K562 (cell line): ENCODE data around the gene SCN8A. TPM values are rescaled to one million over a fixed set of nuclear protein-coding genes. Genes with fewer than 3 reads are reported as not detected.

Experiments
- ATAC-seq: fragments of 200-7000 bp; cut with Tn5 transposase; 3 replicates; pipeline ENCODE4 v1.9.1; 2020; ENCODE audit warnings: moderate library complexity
- BruUV-seq: library from RNA; stranded (reverse); fragments of 400-500 nt; replicated peaks from 2 replicates; lab custom pipeline; 2021; lab: Mats Ljungman, UMichigan
- CTCF ChIA-PET: fragments of 300-600 bp; formaldehyde crosslinking; extraction: SDS; loops from one replicate; lab custom pipeline; 2021; ENCODE audit warnings: low intra/inter-chr PET ratio; lab: Yijun Ruan, JAX
- POLR2A ChIA-PET: fragments of 300-600, 350-650 bp; sonication (Branson Sonifier 250); formaldehyde crosslinking; extraction: SDS; loops from one replicate; lab custom pipeline; 2021; ENCODE audit warnings: antibody characterized with exemption, inconsistent platforms; lab: Yijun Ruan, JAX
- DNase-seq, 4 experiments: peaks; one replicate each; pipeline versions ENCODE4 v3.0.0 to v3.0.0-alpha.2; 2011 to 2018; ENCODE audit warnings: low spot score in 3 of 4, mixed read lengths in 3 of 4; ENCODE audit errors: extremely low read depth in 1 of 4
- FAIRE-seq: peaks from 2 replicates; lab custom pipeline; 2011; peaks lifted over from hg19 to GRCh38; lab: Jason Lieb, UNC
- H2AFZ ChIP-seq: 2 replicates; pipeline ENCODE4 v1.6.0; 2011; ENCODE audit warnings: low read depth, low read length, control low read depth, inconsistent platforms
- H3K27ac ChIP-seq: fragments of 200-600 bp; 3 replicates; pipeline ENCODE4 v1.8.0; 2011; ENCODE audit warnings: low read depth, mild to moderate bottlenecking, control low read depth, inconsistent platforms, low read length, moderate library complexity, mixed read lengths; ENCODE audit errors: extremely low read depth
- H3K27me3 ChIP-seq, 2 experiments: fragments of 300-600 bp in 1 of 2; 2 replicates in 1 of 2; 3 replicates in 1 of 2; pipeline versions ENCODE4 v1.6.0 to v1.8.0; 2011; ENCODE audit warnings: inconsistent platforms in 2 of 2, low read length in 2 of 2, mild to moderate bottlenecking in 1 of 2, mixed read lengths in 1 of 2, moderate library complexity in 1 of 2; ENCODE audit not compliant: control insufficient read depth in 2 of 2, insufficient read depth in 2 of 2
- H3K36me3 ChIP-seq: fragments of 300-600 bp; 3 replicates; pipeline ENCODE4 v1.8.0; 2011; ENCODE audit warnings: mild to moderate bottlenecking, low read length, inconsistent platforms; ENCODE audit not compliant: control insufficient read depth, insufficient read depth
- H3K4me1 ChIP-seq, 2 experiments: fragments of 200-600 bp in 1 of 2; replicated peaks in 1 of 2; 2 replicates in 1 of 2; 3 replicates in 1 of 2; pipeline versions ENCODE4 v1.5.1 to v1.8.0; 2011; ENCODE audit warnings: inconsistent platforms in 2 of 2, low read length in 2 of 2, mild to moderate bottlenecking in 1 of 2, mixed read lengths in 1 of 2, moderate library complexity in 1 of 2; ENCODE audit not compliant: control insufficient read depth in 2 of 2, insufficient read depth in 2 of 2
- H3K4me2 ChIP-seq: 2 replicates; pipeline ENCODE4 v1.6.1; 2011; ENCODE audit warnings: low read length, control low read depth, inconsistent platforms, mixed read lengths; ENCODE audit not compliant: insufficient read depth
- H3K4me3 ChIP-seq: fragments of 200-600 bp; sonication (generic), shearing (Covaris generic); 2 replicates; pipeline ENCODE4 v1.5.1; 2016; ENCODE audit warnings: control low read depth, inconsistent platforms
- H3K79me2 ChIP-seq: fragments of 200-600 bp; 3 replicates; pipeline ENCODE4 v1.8.0; 2011; ENCODE audit warnings: low read length, inconsistent platforms; ENCODE audit not compliant: control insufficient read depth, insufficient read depth
- H3K9ac ChIP-seq, 2 experiments: 2 replicates each; pipeline versions ENCODE4 v1.6.0 to v1.6.1; 2011; ENCODE audit warnings: low read depth in 2 of 2, low read length in 2 of 2, control low read depth in 1 of 2, inconsistent platforms in 1 of 2, mild to moderate bottlenecking in 1 of 2, mixed read lengths in 1 of 2; ENCODE audit not compliant: insufficient read depth in 1 of 2
- H3K9me1 ChIP-seq: one replicate; pipeline ENCODE4 v1.6.0; 2011; ENCODE audit warnings: inconsistent platforms, mild to moderate bottlenecking, low read length, moderate library complexity; ENCODE audit not compliant: control insufficient read depth, insufficient read depth
- H3K9me3 ChIP-seq: replicated peaks from 2 replicates; pipeline ENCODE4 v1.5.1; 2011; ENCODE audit warnings: low read depth, low read length, inconsistent platforms; ENCODE audit not compliant: control insufficient read depth, insufficient read depth
- H4K20me1 ChIP-seq: replicated peaks from 2 replicates; pipeline ENCODE4 v1.6.1; 2011; ENCODE audit warnings: low read length, inconsistent platforms, mixed read lengths; ENCODE audit not compliant: control insufficient read depth, insufficient read depth
- COPS2 ChIP-seq: fragments of 450-650 bp; conservative IDR thresholded peaks from 2 replicates; pipeline ENCODE4 v1.6.1; 2016; ENCODE audit warnings: mild to moderate bottlenecking, moderate library complexity
- HNRNPH1 ChIP-seq: fragments of 200-400 bp; formaldehyde crosslinking; optimal IDR thresholded peaks from 2 replicates; pipeline ENCODE3; 2017; ENCODE audit warnings: low read depth, mild to moderate bottlenecking, low read length, moderate library complexity
- MYBL2 ChIP-seq, 2 experiments: fragments of 450-650 bp in 1 of 2; sonication (generic) in 1 of 2; formaldehyde crosslinking in 1 of 2; IDR thresholded peaks; 2 replicates each; pipeline versions ENCODE4 v1.6.1 to v1.8.1; 2017 to 2022; ENCODE audit warnings: borderline replicate concordance in 1 of 2, inconsistent platforms in 1 of 2, low read depth in 1 of 2, mild to moderate bottlenecking in 1 of 2, missing genetic modification reagents in 1 of 2, moderate library complexity in 1 of 2
- NR2C2 ChIP-seq, 2 experiments: fragments of 200-800 bp in 1 of 2; sonication (Bioruptor generic) in 1 of 2; sonication (generic) in 1 of 2; formaldehyde crosslinking in 1 of 2; IDR thresholded peaks; 2 replicates each; pipeline versions ENCODE4 v1.6.1 to v1.8.0; 2016 to 2022; ENCODE audit warnings: mild to moderate bottlenecking in 1 of 2, missing compliant biosample characterization in 1 of 2, missing genetic modification characterization in 1 of 2, missing genetic modification reagents in 1 of 2
- PHTF2 ChIP-seq: fragments of 250-450 bp; sonication (Bioruptor Pico); IDR thresholded peaks from 2 replicates; pipeline ENCODE4 v1.5.0; 2021; ENCODE audit warnings: mild to moderate bottlenecking
- TAF9B ChIP-seq: fragments of 450-650 bp; IDR thresholded peaks from 2 replicates; pipeline ENCODE4 v1.6.1; 2018; ENCODE audit warnings: mild to moderate bottlenecking; ENCODE audit not compliant: partially characterized antibody
- TFAM ChIP-seq: fragments of 250-450 bp; sonication (Bioruptor Pico); conservative IDR thresholded peaks from 2 replicates; pipeline ENCODE4 v1.5.0; 2021; ENCODE audit warnings: mild to moderate bottlenecking, moderate library complexity
- WGBS: fragments of 100-300 bp; shearing (Covaris generic); methylation state at CpG from one replicate; pipeline ENCODE4 v1.1.6; 2016; ENCODE audit warnings: low coverage, mixed read lengths; ENCODE audit not compliant: insufficient coverage; ENCODE audit errors: missing lambda C conversion rate; 5-methylcytosine and 5-hydroxymethylcytosine counted together
- in situ Hi-C: fragments of 300-500 bp; cut with MboI; formaldehyde crosslinking; loops from 4 replicates; pipeline ENCODE4 v1.15.0; 2018; ENCODE audit warnings: inconsistent platforms, mixed read lengths
- intact Hi-C: fragments of 100-400 bp; cut with micrococcal nuclease; formaldehyde crosslinking; loops from 2 replicates; pipeline ENCODE4 v1.14.2; 2022
- polyA plus RNA-seq, 8 experiments: library from polyadenylated mRNA; depleted of rRNA in 4 of 8; stranded (reverse) in 5 of 8; unstranded in 3 of 8; fragments of >200 nt; fragmentation: Nextera tagmentation in 2 of 8; fragmentation: Illumina TruSeq in 1 of 8; extraction: Ambion mirVana in 2 of 8; extraction: Trizol in 1 of 8; gene quantifications; 2 replicates each; pipeline versions ENCODE4 v1.2.1 to v1.2.3, GENCODE V29; 2011 to 2014; ENCODE audit warnings: inconsistent platforms in 1 of 8, missing spikeins in 1 of 8
- total RNA-seq, 7 experiments: library from RNA; depleted of rRNA in 6 of 7; stranded (reverse); fragments of >200 nt in 6 of 7; fragmentation: Illumina TruSeq in 2 of 7; extraction: Trizol in 2 of 7; gene quantifications; 2 replicates each; pipeline versions ENCODE4 v1.2.1 to v1.2.3, GENCODE V29; 2011 to 2021; ENCODE audit warnings: low replicate concordance in 1 of 7
- TF ChIP-seq, protein P1 (sequence below): sonication (generic); formaldehyde crosslinking; IDR thresholded peaks from 2 replicates; pipeline ENCODE4 v1.8.0; 2023; ENCODE audit warnings: missing genetic modification reagents, mild to moderate bottlenecking, borderline replicate concordance
- TF ChIP-seq, protein P2 (sequence below): fragments of 450-650 bp; IDR thresholded peaks from 2 replicates; pipeline ENCODE4 v1.6.1; 2016
- TF ChIP-seq, protein P3 (sequence below): sonication (generic); formaldehyde crosslinking; IDR thresholded peaks from 2 replicates; pipeline ENCODE4 v1.9.0; 2022; ENCODE audit warnings: mild to moderate bottlenecking, missing genetic modification reagents

Gene SCN8A
- total and polyA plus RNA-seq, 9 of the 15 experiments (the other 6 are each of a cell fraction or from before 2014, with no cell fraction given) = 0.03 to 0.29 (median 0.15) TPM; not detected in 1

DNA sequence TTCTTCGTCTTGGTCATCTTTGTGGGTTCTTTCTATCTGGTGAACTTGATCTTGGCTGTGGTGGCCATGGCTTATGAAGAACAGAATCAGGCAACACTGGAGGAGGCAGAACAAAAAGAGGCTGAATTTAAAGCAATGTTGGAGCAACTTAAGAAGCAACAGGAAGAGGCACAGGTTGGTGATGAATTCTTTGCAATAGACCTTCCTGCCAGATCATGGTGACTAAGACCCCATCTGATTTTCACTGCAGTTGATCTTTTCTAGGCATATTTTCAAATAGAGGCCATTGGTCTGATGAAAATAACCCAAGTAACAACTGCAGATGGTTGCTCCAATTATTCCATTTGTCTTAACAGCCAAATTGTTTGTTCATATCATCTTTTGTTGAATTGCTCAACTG lies 114.4 kb downstream of the SCN8A start:
- H3K79me2 ChIP-seq = no peaks in the 10 kb centered on the region
- H3K4me2 ChIP-seq = no peak overlapping the region

More for the DNA sequence above, 114.4 kb downstream of the SCN8A start:
- Histone ChIP-seq H3K4me1 (no peaks in the 10 kb centered on the region), H4K20me1 (no peaks in the 10 kb centered on the region), H3K9me3 (no peaks in the 10 kb centered on the region), H3K4me3 (no peak overlapping the region), H3K27me3 (peaks cover 0 to 2% of the 10 kb centered on the region in 2 experiments; a peak in 1 of 5 replicates), H2AFZ (no peak overlapping the region), H3K27ac (no peak overlapping the region), H3K9me1 (no peaks in the 10 kb centered on the region), H3K36me3 (no peaks in the 10 kb centered on the region), H3K9ac (no peak overlapping the region)
- intact Hi-C loops (no loop called here), in situ Hi-C loops (no loop called here)
- 0% methylated on average over 1 of the region's 1 CpG for WGBS
- FAIRE-seq = no peak
- CTCF ChIA-PET = no interaction called here
- no TSS peak for BruUV-seq
- POLR2A ChIA-PET = no interaction called here
- DNase-seq = no peak
- TF ChIP-seq, protein P1, sequence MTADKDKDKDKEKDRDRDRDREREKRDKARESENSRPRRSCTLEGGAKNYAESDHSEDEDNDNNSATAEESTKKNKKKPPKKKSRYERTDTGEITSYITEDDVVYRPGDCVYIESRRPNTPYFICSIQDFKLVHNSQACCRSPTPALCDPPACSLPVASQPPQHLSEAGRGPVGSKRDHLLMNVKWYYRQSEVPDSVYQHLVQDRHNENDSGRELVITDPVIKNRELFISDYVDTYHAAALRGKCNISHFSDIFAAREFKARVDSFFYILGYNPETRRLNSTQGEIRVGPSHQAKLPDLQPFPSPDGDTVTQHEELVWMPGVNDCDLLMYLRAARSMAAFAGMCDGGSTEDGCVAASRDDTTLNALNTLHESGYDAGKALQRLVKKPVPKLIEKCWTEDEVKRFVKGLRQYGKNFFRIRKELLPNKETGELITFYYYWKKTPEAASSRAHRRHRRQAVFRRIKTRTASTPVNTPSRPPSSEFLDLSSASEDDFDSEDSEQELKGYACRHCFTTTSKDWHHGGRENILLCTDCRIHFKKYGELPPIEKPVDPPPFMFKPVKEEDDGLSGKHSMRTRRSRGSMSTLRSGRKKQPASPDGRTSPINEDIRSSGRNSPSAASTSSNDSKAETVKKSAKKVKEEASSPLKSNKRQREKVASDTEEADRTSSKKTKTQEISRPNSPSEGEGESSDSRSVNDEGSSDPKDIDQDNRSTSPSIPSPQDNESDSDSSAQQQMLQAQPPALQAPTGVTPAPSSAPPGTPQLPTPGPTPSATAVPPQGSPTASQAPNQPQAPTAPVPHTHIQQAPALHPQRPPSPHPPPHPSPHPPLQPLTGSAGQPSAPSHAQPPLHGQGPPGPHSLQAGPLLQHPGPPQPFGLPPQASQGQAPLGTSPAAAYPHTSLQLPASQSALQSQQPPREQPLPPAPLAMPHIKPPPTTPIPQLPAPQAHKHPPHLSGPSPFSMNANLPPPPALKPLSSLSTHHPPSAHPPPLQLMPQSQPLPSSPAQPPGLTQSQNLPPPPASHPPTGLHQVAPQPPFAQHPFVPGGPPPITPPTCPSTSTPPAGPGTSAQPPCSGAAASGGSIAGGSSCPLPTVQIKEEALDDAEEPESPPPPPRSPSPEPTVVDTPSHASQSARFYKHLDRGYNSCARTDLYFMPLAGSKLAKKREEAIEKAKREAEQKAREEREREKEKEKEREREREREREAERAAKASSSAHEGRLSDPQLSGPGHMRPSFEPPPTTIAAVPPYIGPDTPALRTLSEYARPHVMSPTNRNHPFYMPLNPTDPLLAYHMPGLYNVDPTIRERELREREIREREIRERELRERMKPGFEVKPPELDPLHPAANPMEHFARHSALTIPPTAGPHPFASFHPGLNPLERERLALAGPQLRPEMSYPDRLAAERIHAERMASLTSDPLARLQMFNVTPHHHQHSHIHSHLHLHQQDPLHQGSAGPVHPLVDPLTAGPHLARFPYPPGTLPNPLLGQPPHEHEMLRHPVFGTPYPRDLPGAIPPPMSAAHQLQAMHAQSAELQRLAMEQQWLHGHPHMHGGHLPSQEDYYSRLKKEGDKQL (CRISPR knock-in tag) = no peak
- TF ChIP-seq NR2C2 (CRISPR knock-in tag; IDR thresholded peaks at IDR 0.05) (no peak), NR2C2 (tag; IDR thresholded peaks at IDR 0.05) (no peak), TFAM (no peak), COPS2 (no peak), MYBL2 (IDR thresholded peaks at IDR 0.05; ENCODE audit: low read depth) (no peak), MYBL2 (CRISPR knock-in tag; IDR thresholded peaks at IDR 0.05; ENCODE audit: borderline replicate concordance) (no peak), PHTF2 (CRISPR knock-in tag) (no peak), TAF9B (no peak), HNRNPH1 (no peak)
- TF ChIP-seq, protein P2, sequence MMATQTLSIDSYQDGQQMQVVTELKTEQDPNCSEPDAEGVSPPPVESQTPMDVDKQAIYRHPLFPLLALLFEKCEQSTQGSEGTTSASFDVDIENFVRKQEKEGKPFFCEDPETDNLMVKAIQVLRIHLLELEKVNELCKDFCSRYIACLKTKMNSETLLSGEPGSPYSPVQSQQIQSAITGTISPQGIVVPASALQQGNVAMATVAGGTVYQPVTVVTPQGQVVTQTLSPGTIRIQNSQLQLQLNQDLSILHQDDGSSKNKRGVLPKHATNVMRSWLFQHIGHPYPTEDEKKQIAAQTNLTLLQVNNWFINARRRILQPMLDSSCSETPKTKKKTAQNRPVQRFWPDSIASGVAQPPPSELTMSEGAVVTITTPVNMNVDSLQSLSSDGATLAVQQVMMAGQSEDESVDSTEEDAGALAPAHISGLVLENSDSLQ = no peak
- TF ChIP-seq, protein P3, sequence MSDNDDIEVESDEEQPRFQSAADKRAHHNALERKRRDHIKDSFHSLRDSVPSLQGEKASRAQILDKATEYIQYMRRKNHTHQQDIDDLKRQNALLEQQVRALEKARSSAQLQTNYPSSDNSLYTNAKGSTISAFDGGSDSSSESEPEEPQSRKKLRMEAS = no peak
- ATAC-seq = no peak
